Measurements from ENCODE around the gene FARP1.

DNA sequence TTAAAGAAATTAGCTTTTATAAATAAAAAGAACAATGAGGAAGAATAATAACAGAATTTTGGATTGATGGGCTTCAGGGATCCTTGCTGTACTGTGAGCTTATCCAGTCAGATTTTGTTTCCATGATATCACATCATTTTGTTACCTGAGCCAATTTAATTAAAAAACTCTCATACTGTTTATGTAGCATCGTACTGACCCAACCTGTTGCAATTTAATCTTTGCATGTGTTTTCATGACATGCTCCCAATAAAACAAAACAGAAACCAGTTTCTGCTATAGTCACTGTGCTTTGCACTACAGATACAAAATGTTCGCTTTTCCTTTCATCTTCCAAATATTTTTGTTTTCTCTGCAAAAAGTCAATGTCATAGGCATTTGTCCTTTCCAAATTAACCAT lies 143.9 kb downstream of the FARP1 start:
- TF ChIP-seq, protein P1, sequence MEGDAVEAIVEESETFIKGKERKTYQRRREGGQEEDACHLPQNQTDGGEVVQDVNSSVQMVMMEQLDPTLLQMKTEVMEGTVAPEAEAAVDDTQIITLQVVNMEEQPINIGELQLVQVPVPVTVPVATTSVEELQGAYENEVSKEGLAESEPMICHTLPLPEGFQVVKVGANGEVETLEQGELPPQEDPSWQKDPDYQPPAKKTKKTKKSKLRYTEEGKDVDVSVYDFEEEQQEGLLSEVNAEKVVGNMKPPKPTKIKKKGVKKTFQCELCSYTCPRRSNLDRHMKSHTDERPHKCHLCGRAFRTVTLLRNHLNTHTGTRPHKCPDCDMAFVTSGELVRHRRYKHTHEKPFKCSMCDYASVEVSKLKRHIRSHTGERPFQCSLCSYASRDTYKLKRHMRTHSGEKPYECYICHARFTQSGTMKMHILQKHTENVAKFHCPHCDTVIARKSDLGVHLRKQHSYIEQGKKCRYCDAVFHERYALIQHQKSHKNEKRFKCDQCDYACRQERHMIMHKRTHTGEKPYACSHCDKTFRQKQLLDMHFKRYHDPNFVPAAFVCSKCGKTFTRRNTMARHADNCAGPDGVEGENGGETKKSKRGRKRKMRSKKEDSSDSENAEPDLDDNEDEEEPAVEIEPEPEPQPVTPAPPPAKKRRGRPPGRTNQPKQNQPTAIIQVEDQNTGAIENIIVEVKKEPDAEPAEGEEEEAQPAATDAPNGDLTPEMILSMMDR (conservative IDR thresholded peaks at IDR 0.05; ENCODE audit: low read length), result no peak
- TF ChIP-seq EZH2phosphoT487 (IDR thresholded peaks at IDR 0.05; ENCODE audit: borderline replicate concordance, low read depth, low read length), result no peak
